Panc1 (cell line): ENCODE results near the gene ADAMTS16. TPM values are rescaled to one million over a fixed set of nuclear protein-coding genes. Genes with fewer than 3 reads are reported as not detected.

Experiments used
- ATAC-seq: fragments of 200-7000 bp; cut with Tn5 transposase; 2 replicates; pipeline ENCODE4 v1.9.1; 2020; ENCODE audit warnings: mild to moderate bottlenecking, moderate library complexity
- BruUV-seq: library from RNA; stranded (reverse); fragments of 400-500 nt; replicated peaks from 2 replicates; lab custom pipeline; 2021; lab: Mats Ljungman, UMichigan
- CTCF ChIA-PET: fragments of 300-600 bp; sonication (Branson Sonifier 250); formaldehyde crosslinking; loops from one replicate; lab custom pipeline; 2022; ENCODE audit warnings: antibody characterized with exemption; lab: Charles Lee
- POLR2A ChIA-PET: fragments of 300-600 bp; sonication (Branson Sonifier 250); formaldehyde crosslinking; loops from one replicate; lab custom pipeline; 2022; ENCODE audit warnings: antibody characterized with exemption; lab: Charles Lee
- DNase-seq: peaks from one replicate; pipeline ENCODE4 v3.0.0-alpha.2; 2010; ENCODE audit warnings: low read depth, low spot score
- H3K27ac ChIP-seq: 2 replicates; pipeline ENCODE4 v1.5.1; 2011; ENCODE audit warnings: mild to moderate bottlenecking, low read length, inconsistent platforms
- H3K27me3 ChIP-seq: fragments of 200-500 bp; sonication (Bioruptor generic); 2 replicates; pipeline ENCODE4 v1.6.0; 2014; ENCODE audit warnings: low read length, inconsistent platforms; ENCODE audit not compliant: control insufficient read depth, insufficient read depth
- H3K36me3 ChIP-seq: fragments of 200-500 bp; sonication (Bioruptor generic); 2 replicates; pipeline ENCODE4 v1.5.1; 2014; ENCODE audit warnings: inconsistent platforms, mild to moderate bottlenecking, low read length, moderate library complexity; ENCODE audit not compliant: control insufficient read depth, insufficient read depth
- H3K4me1 ChIP-seq: 2 replicates; pipeline ENCODE4 v1.5.1; 2011; ENCODE audit warnings: inconsistent platforms, mild to moderate bottlenecking, low read length, moderate library complexity; ENCODE audit not compliant: control insufficient read depth, insufficient read depth
- H3K4me3 ChIP-seq, 2 experiments: 2 replicates each; pipeline ENCODE4 v1.5.1; 2011 to 2012; ENCODE audit warnings: low read depth in 2 of 2, low read length in 2 of 2, mild to moderate bottlenecking in 2 of 2, inconsistent platforms in 1 of 2, moderate library complexity in 1 of 2
- H3K9me3 ChIP-seq: fragments of 200-500 bp; sonication (Bioruptor generic); 2 replicates; pipeline ENCODE4 v1.5.1; 2014; ENCODE audit warnings: low read depth, mild to moderate bottlenecking, inconsistent platforms, low read length, moderate library complexity; ENCODE audit not compliant: control insufficient read depth, insufficient read depth
- CTCF ChIP-seq: fragments of 450-650 bp; IDR thresholded peaks from 2 replicates; pipeline ENCODE4 v1.5.1; 2017; ENCODE audit warnings: mild to moderate bottlenecking
- POLR2AphosphoS5 ChIP-seq: IDR thresholded peaks from 2 replicates; pipeline ENCODE4 v1.6.1; 2012; ENCODE audit warnings: mild to moderate bottlenecking, low read depth, low read length, moderate library complexity
- REST ChIP-seq, 2 experiments: IDR thresholded peaks; 2 replicates each; pipeline ENCODE4 v1.6.1; 2011 to 2012; ENCODE audit warnings: low read depth in 2 of 2, control low read depth in 1 of 2, low read length in 1 of 2, mild to moderate bottlenecking in 1 of 2, moderate library complexity in 1 of 2; ENCODE audit not compliant: insufficient read depth in 1 of 2
- SIN3A ChIP-seq: IDR thresholded peaks from 2 replicates; pipeline ENCODE4 v1.6.1; 2012; ENCODE audit warnings: low read depth, mild to moderate bottlenecking, low read length, moderate library complexity, borderline replicate concordance; ENCODE audit not compliant: insufficient read depth
- TCF7L2 ChIP-seq: IDR thresholded peaks from 2 replicates; pipeline ENCODE4 v1.6.1; 2011; ENCODE audit warnings: mild to moderate bottlenecking, low read depth, low read length, inconsistent platforms
- in situ Hi-C: cut with HindIII; loops from 2 replicates; pipeline ENCODE4 v1.10.0; 2016; ENCODE audit warnings: low sequenced_read_pairs, low pct_unique_long_range_greater_than_20kb
- intact Hi-C: fragments of 100-400 bp; cut with micrococcal nuclease; formaldehyde crosslinking; loops from one replicate; pipeline ENCODE4 v1.10.0; 2022; ENCODE audit not compliant: unreplicated experiment
- total RNA-seq: library from RNA; stranded (reverse); gene quantifications from one replicate; pipeline ENCODE4 v1.2.1, GENCODE V29; 2021; ENCODE audit not compliant: unreplicated experiment

Gene ADAMTS16
- total RNA-seq, 1 experiment from 2014 or later: 0.54 TPM

- Histone ChIP-seq H3K36me3 (no peaks in the 10 kb centered on the region), H3K4me1 (no peaks in the 10 kb centered on the region), H3K4me3 (no peak overlapping the region), H3K27me3 (no peaks in the 10 kb centered on the region), H3K27ac (no peak overlapping the region), H3K9me3 (no peaks in the 10 kb centered on the region)
- POLR2A ChIA-PET: no interaction called here
- DNase-seq (no peak), ATAC-seq (no peak)
- intact Hi-C loops (no loop called here), in situ Hi-C loops (no loop called here)
- TF ChIP-seq SIN3A (no peak), TCF7L2 (no peak), POLR2AphosphoS5 (no peak), REST (IDR thresholded peaks at IDR 0.05; ENCODE audit: insufficient read depth in 1 of 2, low read depth in 2 of 2, low read length in 1 of 2) (no peak), CTCF (no peak)
- CTCF ChIA-PET: no interaction called here
- BruUV-seq: no TSS peak
These were observed 39.5 kb downstream of the ADAMTS16 start for GRCh38 chr5:5179597-5179996.

- Histone ChIP-seq H3K27me3 (no peaks in the 10 kb centered on the region), H3K9me3 (no peaks in the 10 kb centered on the region), H3K4me1 (no peaks in the 10 kb centered on the region), H3K4me3 (no peak overlapping the region), H3K27ac (no peak overlapping the region), H3K36me3 (no peaks in the 10 kb centered on the region)
- TF ChIP-seq SIN3A (no peak), REST (IDR thresholded peaks at IDR 0.05; ENCODE audit: insufficient read depth in 1 of 2, low read depth in 2 of 2, low read length in 1 of 2) (no peak), TCF7L2 (no peak), POLR2AphosphoS5 (no peak), CTCF (no peak)
- POLR2A ChIA-PET: no interaction called here
- BruUV-seq: no TSS peak
- no peak for DNase-seq
- in situ Hi-C loops (no loop called here), intact Hi-C loops (no loop called here)
- CTCF ChIA-PET: no interaction called here
- no peak for ATAC-seq
These were observed 41.7 kb downstream of the ADAMTS16 start for GRCh38 chr5:5181650-5182324.
